HepG2 (cell line): ENCODE measurements around the gene KLF16. TPM values are rescaled to one million over a fixed set of nuclear protein-coding genes. Genes with fewer than 3 reads are reported as not detected.
A peak's percentile ranks its signal among the peaks of the same experiment; 100 is the strongest.

ENCODE experiments used
- AKAP8 ChIP-seq: sonication (generic); formaldehyde crosslinking; IDR thresholded peaks from 2 replicates; pipeline ENCODE4 v1.5.1; 2020; ENCODE audit warnings: mild to moderate bottlenecking, missing genetic modification reagents
- DBP ChIP-seq: sonication (generic); formaldehyde crosslinking; IDR thresholded peaks from 2 replicates; pipeline ENCODE4 v1.4.0; 2020; ENCODE audit warnings: missing genetic modification reagents; ENCODE audit errors: not compliant biosample characterization
- GMEB2 ChIP-seq: IDR thresholded peaks from 2 replicates; pipeline ENCODE4 v1.6.1; 2016; ENCODE audit warnings: missing biosample characterization, missing genetic modification reagents, low read depth
- HDAC2 ChIP-seq: sonication (generic); formaldehyde crosslinking; IDR thresholded peaks from 2 replicates; pipeline ENCODE4 v1.4.0; 2020; ENCODE audit warnings: missing genetic modification reagents
- PAXIP1 ChIP-seq: sonication (generic); formaldehyde crosslinking; conservative IDR thresholded peaks from 2 replicates; pipeline ENCODE4 v1.4.0; 2020; ENCODE audit warnings: mild to moderate bottlenecking, missing genetic modification reagents, moderate library complexity
- SKI ChIP-seq: fragments of 450-650 bp; IDR thresholded peaks from one replicate; pipeline ENCODE4 v1.6.1; 2018; ENCODE audit warnings: mild to moderate bottlenecking; ENCODE audit not compliant: partially characterized antibody
- SKIL ChIP-seq: sonication (generic); formaldehyde crosslinking; IDR thresholded peaks from 2 replicates; pipeline ENCODE4 v1.8.0; 2022; ENCODE audit warnings: missing genetic modification reagents, mild to moderate bottlenecking, moderate library complexity, borderline replicate concordance
- SNAI1 ChIP-seq: sonication (generic); formaldehyde crosslinking; IDR thresholded peaks from 2 replicates; pipeline ENCODE4 v1.5.0; 2020; ENCODE audit warnings: mild to moderate bottlenecking, missing genetic modification reagents, borderline replicate concordance
- TBL1XR1 ChIP-seq: fragments of 150-350 bp; IDR thresholded peaks from 2 replicates; pipeline ENCODE4 v1.6.1; 2014; ENCODE audit warnings: borderline replicate concordance, low read length; ENCODE audit not compliant: partially characterized antibody
- ZC3H13 ChIP-seq: sonication (generic); formaldehyde crosslinking; IDR thresholded peaks from 2 replicates; pipeline ENCODE4 v1.8.1; 2023; ENCODE audit warnings: mild to moderate bottlenecking, missing genetic modification reagents, moderate library complexity
- ZFX ChIP-seq: sonication (generic); formaldehyde crosslinking; IDR thresholded peaks from 2 replicates; pipeline ENCODE4 v1.4.0; 2020; ENCODE audit warnings: mild to moderate bottlenecking, low read depth, missing genetic modification reagents, moderate library complexity
- ZNF280D ChIP-seq: sonication (generic); formaldehyde crosslinking; IDR thresholded peaks from 2 replicates; pipeline ENCODE4 v1.5.1; 2020; ENCODE audit warnings: mild to moderate bottlenecking, missing genetic modification reagents
- ZNF567 ChIP-seq: sonication (generic); formaldehyde crosslinking; IDR thresholded peaks from 2 replicates; pipeline ENCODE4 v1.8.1; 2023; ENCODE audit warnings: mild to moderate bottlenecking, missing genetic modification reagents, borderline replicate concordance
- ZNF724P ChIP-seq: sonication (generic); formaldehyde crosslinking; IDR thresholded peaks from 2 replicates; pipeline ENCODE4 v1.8.0; 2022; ENCODE audit warnings: missing genetic modification reagents, borderline replicate concordance
- ZNF768 ChIP-seq: sonication (generic); formaldehyde crosslinking; IDR thresholded peaks from 2 replicates; pipeline ENCODE4 v1.4.0; 2020; ENCODE audit warnings: missing genetic modification reagents
- ZNF784 ChIP-seq: sonication (generic); formaldehyde crosslinking; IDR thresholded peaks from 2 replicates; pipeline ENCODE4 v1.5.1; 2020; ENCODE audit warnings: missing genetic modification reagents, mild to moderate bottlenecking, borderline replicate concordance
- polyA plus RNA-seq, 8 experiments: library from polyadenylated mRNA; depleted of rRNA in 3 of 8; stranded (reverse) in 7 of 8; unstranded in 1 of 8; fragments of >200 nt; fragmentation: Illumina TruSeq in 4 of 8; extraction: Trizol in 4 of 8; gene quantifications; 2 replicates each; pipeline versions ENCODE4 v1.2.1 to v1.2.3, GENCODE V29; 2011 to 2016; ENCODE audit warnings: low read depth in 4 of 8, missing spikeins in 1 of 8, mixed read lengths in 1 of 8; ENCODE audit not compliant: insufficient read depth in 1 of 8
- total RNA-seq, 5 experiments: library from RNA; depleted of rRNA; stranded (reverse); fragments of >200 nt; fragmentation: Illumina TruSeq; extraction: Trizol; gene quantifications; 2 replicates each; pipeline ENCODE4 v1.2.3, GENCODE V29; 2016; ENCODE audit warnings: low read depth in 1 of 5

Gene KLF16
- total and polyA plus RNA-seq, 2 of the 13 experiments (the other 11 are each of a cell fraction or from before 2014, with no cell fraction given), result 3.5 to 6.7 TPM

GRCh38 chr19:1871140-1871597 lies 7.8 kb upstream of the KLF16 start (continued):
- TF ChIP-seq ZNF724P (CRISPR knock-in tag), result 0 out of 2 replicates have a peak, but pooled peaks have one; percentile 45
- peak; percentile 91 for TF ChIP-seq ZFX
- TF ChIP-seq ZNF768 (CRISPR knock-in tag), result no peak; the same call in 1 of the 2 replicates
- peak; percentile 72; the same call in 1 of the 2 replicates for TF ChIP-seq ZNF280D (CRISPR knock-in tag)
- TF ChIP-seq SNAI1, result peak; percentile 62; the same call in 1 of the 2 replicates
- 0 out of 2 replicates have a peak, but pooled peaks have one; percentile 64 for TF ChIP-seq ZNF567 (CRISPR knock-in tag)
- TF ChIP-seq GMEB2, result no peak
- TF ChIP-seq AKAP8 (CRISPR knock-in tag), result no peak; the same call in 1 of the 2 replicates
- peak; percentile 15 for TF ChIP-seq TBL1XR1
- peak; percentile 62; the same call in 1 of the 2 replicates for TF ChIP-seq ZNF784 (CRISPR knock-in tag)
- peak; percentile 84 for TF ChIP-seq HDAC2 (CRISPR knock-in tag)
- peak; percentile 80 for TF ChIP-seq SKI
- TF ChIP-seq SKIL (CRISPR knock-in tag), result peak; percentile 88; the same call in 1 of the 2 replicates
- no peak for TF ChIP-seq DBP (CRISPR knock-in tag)
- peak; percentile 93 for TF ChIP-seq PAXIP1 (CRISPR knock-in tag)
- TF ChIP-seq ZC3H13 (CRISPR knock-in tag), result peak; percentile 75; the same call in 1 of the 2 replicates
